DMS114 treated with DMSO at 0.1 percent for 48 hours (cell line): ENCODE measurements around the gene PRR33.
"Not testable (repeated sequence)": the region's sequence is repeated elsewhere in the genome, so short reads cannot be mapped to it uniquely, and the experiment has no call there.

Experiments used
- DNase-seq: peaks from one replicate; lab custom pipeline; 2025; ENCODE audit not compliant: unreplicated experiment; lab: John Stamatoyannopoulos, UW

Gene PRR33

GRCh38 chr11:1890856-1891830, 552 bp downstream of the PRR33 start:
- no peak for DNase-seq

GRCh38 chr11:1889941-1890855, 1.5 kb downstream of the PRR33 start:
- no peak for DNase-seq

- DNase-seq, result no peak
These were observed 2.3 kb downstream of the PRR33 start for GRCh38 chr11:1889224-1889930.

- no peak for DNase-seq
These were observed 2.9 kb downstream of the PRR33 start for GRCh38 chr11:1888811-1889210.

GRCh38 chr11:1888347-1888753, 3.3 kb downstream of the PRR33 start:
- DNase-seq, result no peak

- DNase-seq, result no peak
These were observed 4.0 kb downstream of the PRR33 start for GRCh38 chr11:1887451-1888346.

GRCh38 chr11:1886551-1886950, 5.1 kb downstream of the PRR33 start:
- DNase-seq, result not testable (repeated sequence)

GRCh38 chr11:1884303-1884700, 7.4 kb downstream of the PRR33 start:
- DNase-seq, result no peak

GRCh38 chr11:1883346-1884302, 8.1 kb downstream of the PRR33 start:
- DNase-seq, result no peak

GRCh38 chr11:1882265-1883238, 9.1 kb downstream of the PRR33 start:
- DNase-seq, result peak; percentile 9

- DNase-seq, result no peak
These were observed 10.0 kb downstream of the PRR33 start for GRCh38 chr11:1881442-1882264.

GRCh38 chr11:1880746-1881441, 10.8 kb downstream of the PRR33 start:
- DNase-seq, result no peak

- no peak for DNase-seq
These were observed 11.6 kb downstream of the PRR33 start for GRCh38 chr11:1879941-1880720.

GRCh38 chr11:1879342-1879940, 12.3 kb downstream of the PRR33 start:
- no peak for DNase-seq
